Activated naive CD4-positive, alpha-beta T cell treated with anti-CD3 and anti-CD28 coated beads, Interleukin-2, amount 50 U/mL, for 72 hours (primary cell): Measurements from ENCODE around the gene IFT22. TPM values are rescaled to one million over a fixed set of nuclear protein-coding genes. Genes with fewer than 3 reads are reported as not detected.
"Not testable (repeated sequence)": the region's sequence is repeated elsewhere in the genome, so short reads cannot be mapped to it uniquely, and the experiment has no call there.

Experiments
- ATAC-seq, 2 donors: fragments of 150-1000 bp; cut with Tn5 transposase; 2 replicates each; pipeline ENCODE4 v1.10.0; 2021; ENCODE audit warnings: mild to moderate bottlenecking in 2 of 2, moderate library complexity in 2 of 2
- DNase-seq, 2 donors: peaks; one replicate each; pipeline ENCODE4 v3.0.0; 2021 to 2022; ENCODE audit warnings: low spot score in 2 of 2
- H3K27ac Mint-ChIP-seq, 2 donors: one replicate each; pipeline ENCODE4 v1.8.0; 2022; ENCODE audit warnings: mild to moderate bottlenecking in 2 of 2, mixed read lengths in 2 of 2
- H3K36me3 Mint-ChIP-seq, 2 donors: one replicate each; pipeline ENCODE4 v1.8.0; 2022; ENCODE audit warnings: mixed read lengths in 2 of 2
- H3K9me3 Mint-ChIP-seq, 2 donors: one replicate each; pipeline ENCODE4 v1.8.0; 2022; ENCODE audit warnings: mixed read lengths in 2 of 2
- total RNA-seq, 2 donors: library from RNA; stranded (reverse); gene quantifications; one replicate each; pipeline ENCODE4 v1.2.3, GENCODE V29; 2022

The IFT22 gene
- 1 to 10 TPM; 2.9 to 6.2 TPM for total RNA-seq

DNA sequence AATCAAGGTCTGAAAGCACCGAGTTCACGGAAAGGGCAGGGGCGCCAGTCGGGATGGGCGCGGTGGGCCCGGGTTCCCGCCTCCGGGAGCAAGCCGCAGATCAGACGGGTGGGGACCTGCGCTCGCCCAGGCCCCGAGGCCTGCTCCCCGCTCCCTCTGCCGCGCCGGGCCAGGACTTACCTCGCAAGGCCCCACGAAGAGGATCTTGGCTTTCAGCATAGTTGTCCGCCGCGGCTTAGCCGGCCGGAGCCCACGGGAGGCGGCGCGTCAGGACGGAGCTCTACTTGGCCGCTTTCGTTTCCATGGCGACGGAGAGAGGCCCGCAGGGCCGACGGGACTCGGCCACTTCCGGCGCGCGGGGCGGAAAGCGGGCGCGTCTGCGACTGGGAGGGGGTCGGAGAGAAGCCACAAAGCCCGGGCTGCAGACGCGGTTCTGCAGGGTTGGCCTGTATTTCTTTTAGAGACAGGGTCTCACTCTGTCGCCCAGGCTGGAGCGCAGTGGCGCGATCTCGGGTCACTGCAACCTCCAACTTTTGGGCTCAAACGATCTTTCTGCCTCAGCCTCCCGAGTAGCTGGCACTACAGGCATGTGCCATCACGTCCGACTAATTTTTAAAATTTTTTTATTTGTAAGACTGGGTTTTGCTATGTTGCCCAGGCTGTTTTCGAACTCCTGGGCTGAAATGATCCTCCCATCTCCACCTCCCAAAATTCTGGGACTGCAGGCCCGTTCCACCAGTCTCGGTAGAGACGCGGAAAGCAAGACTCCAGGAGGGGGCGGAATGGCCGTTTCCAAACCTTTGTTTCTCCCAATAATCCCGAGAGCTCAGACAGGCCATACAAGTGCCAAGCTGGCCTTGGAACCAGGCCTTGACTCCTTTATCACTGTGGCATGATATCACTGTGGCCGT is at the start of gene IFT22:
IFT22 (minus strand) TSS at position 322 of the 911 bp plus-strand sequence; CDS start at position 219, 103 bp downstream.
- Mint-ChIP-seq H3K27ac (peak within 1 kb of the TSS; percentile 85 to 86), H3K36me3 (no peaks in the 10 kb centered on the region), H3K9me3 (no peaks in the 10 kb centered on the region)
- DNase-seq = peak; percentile 85 to 86
- ATAC-seq = peak; percentile 98

DNA sequence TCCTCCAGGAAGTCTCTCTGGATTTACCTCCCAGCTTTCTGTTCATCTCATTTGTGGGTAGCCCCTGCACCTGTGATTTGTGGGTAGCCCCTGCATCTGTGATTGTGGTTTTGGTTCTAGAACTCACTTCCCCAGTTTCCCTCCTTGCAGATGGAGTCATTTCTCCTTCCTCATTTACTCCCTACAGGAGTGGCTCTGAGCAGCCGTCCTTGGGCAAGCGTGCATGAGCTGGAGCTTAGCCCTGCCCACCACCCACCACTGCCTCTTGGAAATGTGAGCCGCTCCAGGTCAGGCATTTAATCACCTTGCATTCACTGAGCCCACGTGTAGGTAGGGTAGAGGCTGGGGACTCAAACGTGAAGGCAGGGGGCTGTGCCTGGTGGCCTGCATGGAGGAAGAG is 49.2 kb upstream of the IFT22 start:
- DNase-seq (no peak), ATAC-seq (no peak)
- H3K27ac Mint-ChIP-seq = no peak overlapping the region
- H3K36me3 Mint-ChIP-seq = no peaks in the 10 kb centered on the region
- H3K9me3 Mint-ChIP-seq = no peaks in the 10 kb centered on the region

DNA sequence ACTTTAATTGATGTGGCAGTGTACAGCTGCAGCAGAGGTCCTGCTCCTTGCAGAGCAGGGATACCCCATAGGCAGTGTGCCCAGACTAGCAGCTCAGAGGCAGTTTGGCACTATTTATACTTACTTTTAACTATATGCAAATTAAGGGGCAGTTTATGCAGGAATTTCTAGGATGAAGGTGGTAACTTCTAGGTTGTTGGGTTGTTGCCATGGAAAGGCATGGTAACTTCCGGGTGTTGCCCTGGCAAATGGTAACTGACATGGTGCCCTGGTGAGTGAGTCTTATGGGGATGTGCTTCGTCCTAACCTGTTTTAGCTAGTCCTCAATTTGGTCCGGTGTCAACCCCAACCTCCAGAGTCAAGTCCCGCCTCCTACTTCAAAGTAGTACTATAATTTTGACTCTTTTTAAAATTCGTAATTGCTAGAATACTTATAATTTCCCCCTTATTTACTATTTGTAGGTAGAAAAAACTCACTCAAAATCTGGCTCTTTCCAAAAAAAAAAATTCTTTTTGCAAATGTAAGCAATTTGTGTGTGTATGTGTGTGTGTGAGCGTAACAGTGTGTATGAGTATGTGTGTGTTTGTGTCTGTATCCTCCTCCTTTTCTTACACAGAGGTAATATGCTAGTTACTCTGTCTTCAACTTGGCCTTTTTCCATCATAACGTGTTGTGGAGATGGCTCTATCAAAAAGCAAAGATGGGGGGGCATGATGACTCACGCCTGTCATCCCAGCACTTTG is 47.0 kb upstream of the IFT22 start:
- H3K27ac Mint-ChIP-seq = no peak overlapping the region
- H3K9me3 Mint-ChIP-seq = no peaks in the 10 kb centered on the region
- DNase-seq = no peak
- ATAC-seq = no peak
- no peaks in the 10 kb centered on the region for H3K36me3 Mint-ChIP-seq

DNA sequence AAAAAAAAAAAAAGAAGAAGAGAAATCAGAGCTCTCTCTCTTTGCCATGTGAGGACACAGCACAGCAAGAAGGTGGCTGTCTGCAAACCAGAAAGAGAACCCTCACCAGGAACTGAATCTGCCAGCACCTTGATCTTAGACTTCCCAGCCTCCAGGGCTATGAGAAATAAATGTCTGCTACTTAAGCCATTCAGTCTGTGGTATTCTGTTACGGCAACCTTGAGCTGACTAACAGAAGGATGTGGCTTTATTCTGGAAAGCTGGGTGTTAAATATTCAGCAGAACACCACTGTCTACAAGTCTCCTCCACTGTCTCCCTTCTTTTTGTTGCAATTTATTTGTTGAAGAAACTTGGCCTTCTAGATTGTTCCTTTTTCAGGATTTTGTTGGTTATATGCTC is 46.1 kb upstream of the IFT22 start:
- ATAC-seq = peak in 1 of 2 donors; percentile 22
- H3K27ac Mint-ChIP-seq = no peak overlapping the region
- H3K36me3 Mint-ChIP-seq = no peaks in the 10 kb centered on the region
- no peaks in the 10 kb centered on the region for H3K9me3 Mint-ChIP-seq
- DNase-seq = no peak

DNA sequence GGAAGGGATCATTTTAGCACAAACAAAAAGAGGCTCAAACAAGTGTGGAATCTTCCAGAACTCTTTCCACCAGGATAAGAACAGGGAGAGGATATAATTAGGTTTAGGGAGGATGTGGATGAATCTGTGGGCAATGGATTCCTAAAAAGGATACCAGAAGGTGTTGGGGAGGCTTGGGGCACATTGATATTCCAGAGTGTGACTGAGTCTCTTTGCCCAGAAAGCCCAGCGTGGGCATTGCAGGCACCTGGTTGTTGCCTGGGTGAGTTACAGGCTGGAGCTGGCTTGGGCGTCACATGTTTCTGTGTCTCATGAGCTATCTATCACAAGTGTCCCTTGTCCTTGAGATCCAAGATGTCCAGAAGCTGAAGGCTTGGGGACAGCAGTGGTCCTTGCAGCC is 44.3 kb upstream of the IFT22 start:
- no peak for ATAC-seq
- H3K9me3 Mint-ChIP-seq = no peaks in the 10 kb centered on the region
- H3K27ac Mint-ChIP-seq = no peak overlapping the region
- no peak for DNase-seq
- H3K36me3 Mint-ChIP-seq = no peaks in the 10 kb centered on the region

DNA sequence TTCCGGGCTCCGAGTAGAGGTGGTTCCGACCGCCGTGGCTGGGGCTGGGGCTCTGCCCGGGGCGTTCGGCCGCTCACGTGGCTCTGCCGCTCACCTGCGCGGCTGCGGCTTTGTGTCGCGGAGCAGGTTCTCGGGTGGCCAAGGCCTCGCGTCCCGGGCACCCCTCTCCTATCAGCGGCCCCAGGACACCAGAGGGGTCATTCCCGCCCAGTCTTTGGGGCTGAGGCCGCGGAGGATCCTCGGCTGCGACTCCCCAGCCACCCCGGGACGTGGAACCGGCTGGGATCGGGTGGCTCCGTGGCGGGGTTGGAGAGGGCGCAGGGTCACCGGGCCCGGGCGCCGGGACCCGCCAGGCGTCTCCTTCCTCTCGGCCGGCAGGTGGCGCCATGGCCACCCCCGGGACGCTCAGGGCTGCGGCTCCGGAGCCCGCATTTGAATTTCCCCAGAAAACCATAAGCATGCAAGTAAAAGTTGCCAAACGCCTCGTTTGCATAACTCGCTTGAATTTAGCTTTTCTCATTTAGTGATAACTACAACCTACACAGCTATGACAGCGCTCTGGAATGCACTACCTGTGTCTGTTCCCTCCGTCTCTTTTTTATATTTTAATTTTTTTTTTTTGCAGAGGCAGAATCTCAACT is 42.2 kb upstream of the IFT22 start:
- ATAC-seq = peak; percentile 94 to 98
- H3K9me3 Mint-ChIP-seq = no peaks in the 10 kb centered on the region
- no peak overlapping the region for H3K27ac Mint-ChIP-seq

DNA sequence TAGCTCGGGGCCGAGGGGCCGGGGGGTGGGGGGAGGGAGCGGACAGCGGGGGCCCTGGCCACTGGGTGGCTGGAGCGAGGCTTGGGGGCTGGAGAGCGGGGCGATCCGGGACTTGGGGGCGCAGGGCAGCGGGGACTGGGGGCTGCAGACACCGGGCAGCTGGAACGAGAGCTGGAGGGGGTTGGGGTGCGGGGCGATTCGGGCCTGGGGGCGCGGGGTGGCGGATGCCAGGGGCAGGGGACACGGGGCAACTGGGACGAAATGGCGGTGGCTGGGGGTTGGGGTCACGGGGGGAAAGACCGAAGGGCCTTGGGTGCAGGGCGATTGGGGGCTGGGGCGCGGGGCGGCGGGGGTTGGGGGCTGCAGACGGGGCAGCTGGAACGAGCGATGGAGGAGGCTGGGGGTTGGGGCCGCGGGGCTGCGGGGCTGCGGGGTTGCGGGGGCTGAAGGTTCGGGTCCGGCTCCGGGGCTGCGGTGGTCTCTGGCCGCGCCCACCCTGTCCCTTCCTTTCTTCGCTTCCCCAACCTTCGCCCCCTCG is 41.7 kb upstream of the IFT22 start:
- Mint-ChIP-seq H3K36me3 (no peaks in the 10 kb centered on the region), H3K27ac (no peak overlapping the region)

More for the DNA sequence above, 42.2 kb upstream of the IFT22 start:
- no peaks in the 10 kb centered on the region for H3K36me3 Mint-ChIP-seq
- peak; percentile 61 to 76 for DNase-seq

DNA sequence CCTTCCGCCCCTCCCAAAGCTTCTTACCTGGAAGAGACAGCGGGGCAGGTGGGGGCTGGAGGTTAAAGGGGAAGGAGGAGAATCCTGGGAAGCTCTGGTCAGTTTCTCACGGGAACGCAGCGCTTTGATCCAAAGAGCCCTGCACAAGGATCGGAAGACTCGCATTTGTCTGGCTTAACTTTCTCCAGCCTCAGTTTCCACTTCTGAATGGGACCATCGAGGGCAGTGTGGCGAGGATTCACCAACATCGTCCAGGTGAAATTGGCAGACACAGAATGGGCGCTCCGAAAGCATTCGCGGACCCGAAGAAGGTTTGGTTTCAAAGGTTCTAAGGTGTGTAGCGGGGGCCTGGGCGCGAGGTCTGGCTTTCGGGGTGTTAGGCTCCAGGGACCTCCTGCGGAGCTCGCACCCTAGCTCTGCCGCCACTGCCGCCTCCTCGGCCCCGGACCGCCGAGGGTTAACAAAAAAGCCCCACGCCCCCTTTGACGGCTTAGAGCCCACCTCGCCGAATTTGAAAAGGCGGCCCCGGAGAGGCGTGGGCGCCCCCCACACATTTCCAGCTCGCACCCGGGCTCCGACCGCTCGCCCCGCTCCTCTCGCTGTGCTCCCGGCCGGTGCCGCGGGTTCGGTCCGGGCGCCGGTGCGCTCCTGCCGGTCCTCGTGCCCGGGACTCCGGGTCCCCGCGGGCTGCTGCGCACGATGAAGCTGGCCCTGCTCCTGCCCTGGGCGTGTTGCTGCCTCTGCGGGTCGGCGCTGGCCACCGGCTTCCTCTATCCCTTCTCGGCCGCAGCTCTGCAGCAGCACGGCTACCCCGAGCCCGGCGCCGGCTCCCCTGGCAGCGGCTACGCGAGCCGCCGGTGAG is 41.0 kb upstream of the IFT22 start, which contains the start of gene COL26A1:
COL26A1 (plus strand) TSS at position 542 of the 862 bp plus-strand sequence; CDS start at position 700, 158 bp downstream.
- Mint-ChIP-seq H3K9me3 (no peaks in the 10 kb centered on the region), H3K36me3 (no peaks in the 10 kb centered on the region), H3K27ac (no peak within 1 kb of the TSS)
- ATAC-seq = peak in 1 of 2 donors; percentile 25
- peak in 1 of 2 donors; percentile 10 for DNase-seq

More for the DNA sequence above, 41.7 kb upstream of the IFT22 start:
- ATAC-seq (no peak), DNase-seq (no peak)
- no peaks in the 10 kb centered on the region for H3K9me3 Mint-ChIP-seq

DNA sequence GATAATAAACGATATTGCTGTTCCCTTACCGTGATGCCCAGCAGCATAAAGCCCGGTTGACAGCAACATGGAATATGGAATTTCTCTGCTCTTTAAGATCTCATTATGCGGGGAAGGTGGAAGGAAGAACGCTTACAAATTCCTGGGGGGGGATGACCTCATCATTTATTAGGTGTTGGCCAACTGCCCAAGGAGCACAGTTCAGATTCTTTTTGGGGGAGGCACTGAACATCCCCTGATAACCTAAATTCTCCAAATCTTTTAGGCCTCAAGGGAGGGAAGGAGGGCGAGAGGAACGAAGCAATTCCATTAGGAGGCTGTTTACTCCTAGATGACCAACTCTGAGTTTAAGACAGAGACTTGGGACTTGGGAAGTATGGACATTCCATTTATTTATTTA is 35.8 kb upstream of the IFT22 start:
- Mint-ChIP-seq H3K36me3 (no peaks in the 10 kb centered on the region), H3K27ac (no peak overlapping the region), H3K9me3 (no peaks in the 10 kb centered on the region)
- no peak for DNase-seq
- no peak for ATAC-seq

DNA sequence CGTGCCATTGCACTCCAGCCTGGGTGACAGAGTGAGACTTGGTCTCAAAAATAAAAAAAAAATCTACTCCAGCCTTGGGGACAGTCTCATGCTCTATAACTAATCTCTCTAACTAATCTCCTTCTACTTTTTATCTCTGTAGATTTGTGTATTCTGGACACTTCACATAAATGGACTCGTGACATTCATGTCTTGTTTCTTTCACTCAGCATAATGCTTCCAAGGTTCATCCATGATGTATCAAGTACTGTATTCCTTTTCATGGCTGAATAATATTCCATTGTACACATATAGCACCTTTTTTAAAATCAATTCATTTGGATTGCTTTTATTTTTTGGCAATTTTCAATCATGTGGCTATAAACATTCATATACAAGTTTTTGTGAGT is 31.3 kb upstream of the IFT22 start:
- H3K27ac Mint-ChIP-seq = no peak overlapping the region
- H3K36me3 Mint-ChIP-seq = no peaks in the 10 kb centered on the region
- ATAC-seq (no peak), DNase-seq (no peak)
- H3K9me3 Mint-ChIP-seq = no peaks in the 10 kb centered on the region

DNA sequence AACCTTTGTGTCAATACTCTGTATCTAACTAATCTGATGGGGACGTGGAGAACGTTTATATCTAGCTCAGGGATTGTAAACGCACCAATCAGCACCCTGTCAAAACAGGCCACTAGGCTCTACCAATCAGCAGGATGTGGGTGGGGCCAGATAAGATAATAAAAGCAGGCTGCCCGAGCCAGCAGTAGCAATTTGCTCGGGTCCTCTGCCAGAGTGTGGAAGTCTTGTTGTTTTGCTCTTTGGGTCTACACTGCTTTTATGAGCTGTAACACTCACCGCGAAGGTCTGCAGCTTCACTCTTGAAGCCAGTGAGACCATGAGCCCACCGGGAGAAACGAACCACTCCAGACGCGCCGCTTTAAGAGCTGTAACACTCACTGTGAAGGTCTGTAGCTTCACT is 27.7 kb upstream of the IFT22 start:
- not testable (repeated sequence) for H3K36me3 Mint-ChIP-seq, H3K9me3 Mint-ChIP-seq, DNase-seq, ATAC-seq
- peak overlapping the region in 1 of 2 donors; percentile 2 for H3K27ac Mint-ChIP-seq

DNA sequence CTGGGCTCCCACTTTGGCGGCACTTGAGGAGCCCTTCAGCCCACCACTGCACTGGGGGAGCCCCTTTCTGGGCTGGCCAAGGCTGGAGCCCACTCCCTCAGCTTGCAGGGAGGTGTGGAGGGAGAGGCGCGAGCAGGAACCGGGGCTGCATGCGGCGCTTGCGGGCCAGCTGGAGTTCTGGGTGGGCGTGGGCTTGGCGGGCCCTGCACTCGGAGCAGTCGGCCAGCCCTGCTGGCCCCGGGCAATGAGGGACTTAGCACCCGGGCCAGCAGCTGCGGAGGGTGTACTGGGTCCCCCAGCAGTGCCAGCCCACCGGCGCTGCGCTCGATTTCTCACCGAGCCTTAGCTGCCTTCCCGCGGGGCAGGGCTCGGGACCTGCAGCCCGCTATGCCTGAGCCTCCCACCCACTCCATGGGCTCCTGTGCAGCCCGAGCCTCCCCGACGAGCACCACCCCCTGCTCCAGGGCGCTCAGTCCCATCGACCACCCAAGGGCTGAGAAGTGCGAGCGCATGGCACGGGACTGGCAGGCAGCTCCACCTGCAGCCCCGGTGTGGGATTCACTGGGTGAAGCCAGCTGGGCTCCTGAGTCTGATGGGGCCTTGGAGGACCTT is 26.9 kb upstream of the IFT22 start:
- not testable (repeated sequence) for DNase-seq, ATAC-seq, H3K9me3 Mint-ChIP-seq, H3K36me3 Mint-ChIP-seq, H3K27ac Mint-ChIP-seq

DNA sequence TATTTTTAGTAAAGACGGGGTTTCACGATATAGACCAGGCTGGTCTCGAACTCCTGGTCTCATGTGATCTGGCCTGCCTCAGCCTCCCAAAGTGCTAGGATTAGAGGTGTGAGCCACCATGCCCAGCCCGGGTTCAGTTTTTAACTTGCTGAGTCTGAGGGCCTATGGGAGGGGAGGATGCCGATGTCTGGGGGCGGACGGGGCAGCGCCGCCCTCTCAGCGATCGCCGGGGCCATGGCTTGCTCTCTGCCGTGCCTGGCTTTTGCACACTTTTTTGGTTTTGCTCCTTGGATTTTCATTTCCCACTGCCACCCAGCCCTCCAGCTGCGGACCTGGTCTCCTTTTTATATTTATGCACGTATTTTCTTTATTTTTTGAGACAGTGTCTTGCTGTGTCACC is 25.9 kb upstream of the IFT22 start:
- ATAC-seq (no peak), DNase-seq (no peak)
- Mint-ChIP-seq H3K36me3 (no peaks in the 10 kb centered on the region), H3K9me3 (no peaks in the 10 kb centered on the region), H3K27ac (no peak overlapping the region)

DNA sequence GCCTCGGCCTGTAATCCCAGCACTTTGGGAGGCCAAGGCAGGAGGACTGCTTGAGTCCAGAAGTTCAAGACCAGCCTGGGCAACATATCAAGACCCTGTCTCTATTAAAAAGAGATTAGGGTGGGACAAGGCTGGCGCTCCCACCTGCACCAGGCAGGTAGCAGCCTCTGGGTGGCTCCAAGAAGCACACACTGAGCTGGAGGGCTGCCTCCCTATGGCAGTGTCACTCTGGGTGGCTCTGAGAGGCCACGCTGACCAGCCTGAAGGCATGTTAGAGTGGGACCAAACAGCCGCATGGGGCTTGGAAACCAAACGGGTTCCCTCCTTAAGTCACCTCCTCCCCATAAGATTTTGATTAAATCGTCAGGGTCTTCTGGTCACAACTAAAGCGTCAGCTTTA is 21.3 kb upstream of the IFT22 start:
- no peak for ATAC-seq

DNA sequence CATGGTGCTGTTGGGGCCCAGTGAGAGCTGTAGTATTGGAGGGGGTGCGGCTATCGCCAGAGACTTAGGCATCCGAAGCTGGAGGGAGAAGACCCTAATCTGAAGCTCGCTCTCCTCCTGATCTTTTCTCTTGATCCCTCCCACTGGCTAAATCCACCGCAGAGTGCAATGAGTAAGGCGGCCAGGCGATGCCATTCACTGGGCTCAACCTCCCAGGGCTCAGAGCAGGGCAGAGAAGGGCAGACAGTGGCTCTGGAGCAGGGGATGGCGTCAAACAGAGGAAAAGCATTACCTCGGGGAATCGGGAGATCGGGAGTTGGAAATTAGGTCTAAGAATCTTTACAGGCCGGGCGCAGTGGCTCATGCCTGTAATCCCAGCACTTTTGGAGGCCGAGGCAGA is 18.8 kb upstream of the IFT22 start:
- Mint-ChIP-seq H3K27ac (no peak overlapping the region), H3K9me3 (no peaks in the 10 kb centered on the region), H3K36me3 (no peaks in the 10 kb centered on the region)
- ATAC-seq (no peak), DNase-seq (no peak)

More for the DNA sequence above, 21.3 kb upstream of the IFT22 start:
- Mint-ChIP-seq H3K27ac (no peak overlapping the region), H3K9me3 (no peaks in the 10 kb centered on the region), H3K36me3 (no peaks in the 10 kb centered on the region)
- no peak for DNase-seq
